Activated CD4-positive, alpha-beta memory T cell treated with anti-CD3 and anti-CD28 coated beads for 36 hours (primary cell): ENCODE results near the gene C6orf132. TPM values are rescaled to one million over a fixed set of nuclear protein-coding genes. Genes with fewer than 3 reads are reported as not detected.

Source experiments
- CTCF ChIA-PET: fragments of 350-600 bp; sonication (Branson Sonifier 250); formaldehyde crosslinking; loops from one replicate; lab custom pipeline; 2021; ENCODE audit warnings: antibody characterized with exemption, inconsistent platforms; lab: Charles Lee
- POLR2A ChIA-PET: fragments of 350-600 bp; sonication (Branson Sonifier 250); formaldehyde crosslinking; loops from one replicate; lab custom pipeline; 2021; ENCODE audit warnings: antibody characterized with exemption; lab: Charles Lee
- DNase-seq: peaks from one replicate; pipeline ENCODE4 v3.0.0-alpha.2; 2020
- H3K27ac Mint-ChIP-seq: one replicate; pipeline ENCODE4 v1.8.0; 2021; ENCODE audit warnings: mixed read lengths
- H3K27me3 Mint-ChIP-seq: one replicate; pipeline ENCODE4 v1.8.0; 2021; ENCODE audit warnings: mixed read lengths
- H3K36me3 Mint-ChIP-seq: one replicate; pipeline ENCODE4 v1.8.0; 2021; ENCODE audit warnings: mixed read lengths
- H3K4me1 Mint-ChIP-seq: one replicate; pipeline ENCODE4 v1.8.0; 2021; ENCODE audit warnings: low read depth, mixed read lengths
- H3K4me3 Mint-ChIP-seq: one replicate; pipeline ENCODE4 v1.8.0; 2021; ENCODE audit warnings: mild to moderate bottlenecking, mixed read lengths
- H3K9me3 Mint-ChIP-seq: one replicate; pipeline ENCODE4 v1.8.0; 2021; ENCODE audit warnings: mixed read lengths
- intact Hi-C: fragments of 100-400 bp; cut with micrococcal nuclease; formaldehyde crosslinking; loops from one replicate; pipeline ENCODE4 v1.15.1; 2023
- total RNA-seq, 2 experiments: library from RNA; stranded (reverse); gene quantifications; one replicate each; pipeline ENCODE4 v1.2.3, GENCODE V29; 2021

The C6orf132 gene
- under 1 TPM; 0.22 to 0.29 TPM for total RNA-seq

DNA sequence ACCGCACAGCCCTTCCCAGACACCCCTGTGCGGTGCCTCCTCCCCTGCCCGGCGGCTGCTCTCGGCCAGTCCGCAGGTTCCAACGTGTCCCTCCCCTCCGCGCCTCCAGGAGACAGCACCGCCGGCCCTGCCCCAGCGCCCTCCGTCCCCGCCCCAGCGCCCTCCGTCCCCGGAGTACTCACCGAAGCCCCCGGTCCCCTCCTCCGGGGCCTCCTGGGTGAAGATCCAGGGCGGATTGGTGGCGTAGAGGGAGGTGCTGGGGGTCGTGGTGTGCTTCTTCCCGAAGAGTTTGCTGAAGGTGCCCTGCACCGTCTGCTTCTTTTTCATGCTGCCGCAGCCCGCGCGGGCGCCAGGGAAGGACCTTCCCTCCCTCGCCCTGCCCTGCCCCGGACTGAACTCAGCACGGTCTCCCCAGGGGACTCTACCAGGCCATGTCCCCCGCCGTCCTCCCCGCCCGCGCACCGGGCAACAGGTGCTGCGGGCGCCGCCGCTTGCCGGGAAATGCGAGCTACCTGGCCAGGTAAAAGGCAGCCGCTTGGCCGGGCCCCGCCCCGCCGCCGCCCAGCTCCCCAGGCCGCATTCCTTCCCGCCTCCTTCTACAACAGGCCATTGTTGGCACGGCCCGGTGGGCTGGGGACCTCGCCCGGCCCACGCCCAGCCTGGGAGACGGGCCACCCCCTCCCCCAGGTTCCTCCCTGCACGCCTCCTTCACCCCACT lies at the start of gene C6orf132:
C6orf132 (minus strand) TSS at position 503 of the 718 bp plus-strand sequence; CDS start at position 327, 176 bp downstream.
- peaks cover 4% of the 10 kb centered on the region for H3K4me1 Mint-ChIP-seq
- ChIA-PET POLR2A (interaction anchor here (0.6 kb wide), 1 partner anchor 477 kb away, joined by 3 read pairs; no protein-coding TSS in a partner anchor), CTCF (no interaction called here)
- no peaks in the 10 kb centered on the region for H3K9me3 Mint-ChIP-seq
- intact Hi-C loops = no loop called here
- no peak within 1 kb of the TSS for H3K27ac Mint-ChIP-seq
- peaks cover 28% of the 10 kb centered on the region for H3K27me3 Mint-ChIP-seq
- DNase-seq = no peak
- H3K36me3 Mint-ChIP-seq = no peaks in the 10 kb centered on the region
- peak within 1 kb of the TSS; percentile 40 for H3K4me3 Mint-ChIP-seq

- H3K27ac Mint-ChIP-seq = no peak overlapping the region
- intact Hi-C loops = no loop called here
- POLR2A ChIA-PET = no interaction called here
Observed at GRCh38 chr6:42190554-42191183, 48.2 kb upstream of the C6orf132 start.

DNA sequence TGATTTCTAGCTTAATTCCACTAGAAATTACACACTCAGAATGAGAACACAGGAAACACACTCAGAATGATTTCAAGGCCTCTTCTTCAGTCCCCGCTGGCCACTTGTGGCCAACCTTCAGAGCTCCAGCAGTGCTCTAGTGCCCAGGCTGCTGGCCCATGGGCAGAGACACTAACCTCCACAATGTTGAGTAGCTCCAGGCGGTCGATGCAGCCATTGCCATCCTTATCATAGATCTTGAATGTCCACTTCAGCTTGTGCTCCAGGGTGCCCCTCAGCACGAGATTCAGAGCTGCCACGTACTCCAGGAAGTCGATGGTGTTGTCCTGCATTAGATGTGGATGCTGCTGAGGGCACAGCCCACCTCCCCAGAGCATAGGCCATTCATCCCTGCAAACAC lies 46.0 kb upstream of the C6orf132 start:
- H3K4me3 Mint-ChIP-seq = no peak overlapping the region
- H3K36me3 Mint-ChIP-seq = no peaks in the 10 kb centered on the region
- ChIA-PET POLR2A (interaction anchor here (0.8 kb wide), 1 partner anchor 9 kb away, joined by 3 read pairs; no protein-coding TSS in a partner anchor), CTCF (interaction anchor here (1.2 kb wide), 1 partner anchor 359 kb away, joined by 6 read pairs; no protein-coding TSS in a partner anchor)
- H3K27ac Mint-ChIP-seq = no peak overlapping the region
- H3K4me1 Mint-ChIP-seq = no peaks in the 10 kb centered on the region
- no peak for DNase-seq
- H3K9me3 Mint-ChIP-seq = no peaks in the 10 kb centered on the region
- intact Hi-C loops = no loop called here
- no peaks in the 10 kb centered on the region for H3K27me3 Mint-ChIP-seq

More at GRCh38 chr6:42190554-42191183, 48.2 kb upstream of the C6orf132 start:
- Mint-ChIP-seq H3K36me3 (no peaks in the 10 kb centered on the region), H3K9me3 (no peaks in the 10 kb centered on the region), H3K27me3 (no peaks in the 10 kb centered on the region), H3K4me3 (no peak overlapping the region), H3K4me1 (no peaks in the 10 kb centered on the region)
- CTCF ChIA-PET = interaction anchor here (2.0 kb wide), 1 partner anchor 24 kb away, joined by 7 read pairs; no protein-coding TSS in a partner anchor
- DNase-seq = no peak

GRCh38 chr6:42185597-42185996 lies 43.2 kb upstream of the C6orf132 start:
- H3K4me3 Mint-ChIP-seq = no peak overlapping the region
- H3K27ac Mint-ChIP-seq = no peak overlapping the region
- no peaks in the 10 kb centered on the region for H3K36me3 Mint-ChIP-seq
- no peaks in the 10 kb centered on the region for H3K9me3 Mint-ChIP-seq
- intact Hi-C loops = no loop called here
- CTCF ChIA-PET = interaction anchor here (1.0 to 1.1 kb wide), 2 partner anchors 17 to 362 kb away, joined by 3 to 4 read pairs; no protein-coding TSS in a partner anchor
- no peaks in the 10 kb centered on the region for H3K27me3 Mint-ChIP-seq
- no peaks in the 10 kb centered on the region for H3K4me1 Mint-ChIP-seq
- no peak for DNase-seq
- POLR2A ChIA-PET = interaction anchor here (0.6 kb wide), 1 partner anchor 187 kb away, joined by 3 read pairs; no protein-coding TSS in a partner anchor

DNA sequence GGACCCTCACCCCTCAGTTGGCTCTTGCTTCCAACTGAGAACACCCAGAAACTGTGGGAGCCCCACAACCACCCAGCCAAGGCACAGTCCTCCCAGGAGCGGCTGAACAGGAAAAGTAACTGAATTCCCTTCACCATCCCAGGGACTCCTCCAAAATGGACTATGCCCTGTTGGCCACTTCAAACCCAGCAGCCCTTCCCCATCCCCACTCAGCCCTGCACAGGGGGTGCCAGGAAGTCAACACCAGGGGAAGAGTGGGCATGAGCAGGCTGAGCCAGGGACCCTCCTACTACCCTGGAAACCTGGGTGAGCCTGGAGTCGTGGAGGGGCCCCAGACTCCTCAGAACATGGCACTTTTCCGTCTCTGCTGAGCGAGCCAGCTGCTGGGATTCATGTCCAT lies 42.1 kb upstream of the C6orf132 start:
- Mint-ChIP-seq H3K36me3 (no peaks in the 10 kb centered on the region), H3K27me3 (peaks cover 2% of the 10 kb centered on the region), H3K4me3 (no peak overlapping the region), H3K4me1 (peaks cover 5% of the 10 kb centered on the region), H3K27ac (no peak overlapping the region), H3K9me3 (no peaks in the 10 kb centered on the region)
- no peak for DNase-seq
- ChIA-PET POLR2A (no interaction called here), CTCF (interaction anchor here (1.1 kb wide), 1 partner anchor 363 kb away, joined by 4 read pairs; no protein-coding TSS in a partner anchor)
- intact Hi-C loops = no loop called here

DNA sequence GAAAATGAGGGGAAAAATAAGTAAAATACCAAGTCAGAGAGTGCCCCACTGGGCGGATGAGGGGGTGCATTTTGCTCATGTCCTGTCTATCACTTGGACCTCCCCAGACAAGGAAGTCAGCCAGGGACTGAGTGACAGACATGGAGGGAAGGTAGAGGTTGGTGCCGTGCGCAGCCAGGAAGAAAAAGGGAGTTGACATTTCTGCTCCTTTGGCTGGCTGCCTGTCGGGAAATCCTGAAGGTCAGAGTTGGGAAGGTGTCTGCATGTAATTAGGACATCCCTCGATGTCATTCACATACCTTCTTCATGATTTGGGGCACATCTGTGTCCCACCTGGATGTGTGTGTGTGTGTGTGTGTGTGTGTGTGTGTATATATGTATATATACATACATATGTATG lies 39.7 kb upstream of the C6orf132 start:
- CTCF ChIA-PET = no interaction called here
- intact Hi-C loops = no loop called here
- Mint-ChIP-seq H3K4me1 (peaks cover 5% of the 10 kb centered on the region), H3K4me3 (no peak overlapping the region), H3K27me3 (peaks cover 2% of the 10 kb centered on the region), H3K9me3 (no peaks in the 10 kb centered on the region), H3K27ac (no peak overlapping the region), H3K36me3 (no peaks in the 10 kb centered on the region)
- no peak for DNase-seq
- POLR2A ChIA-PET = interaction anchor here (0.6 kb wide), 1 partner anchor 276 kb away, joined by 3 read pairs; no protein-coding TSS in a partner anchor

DNA sequence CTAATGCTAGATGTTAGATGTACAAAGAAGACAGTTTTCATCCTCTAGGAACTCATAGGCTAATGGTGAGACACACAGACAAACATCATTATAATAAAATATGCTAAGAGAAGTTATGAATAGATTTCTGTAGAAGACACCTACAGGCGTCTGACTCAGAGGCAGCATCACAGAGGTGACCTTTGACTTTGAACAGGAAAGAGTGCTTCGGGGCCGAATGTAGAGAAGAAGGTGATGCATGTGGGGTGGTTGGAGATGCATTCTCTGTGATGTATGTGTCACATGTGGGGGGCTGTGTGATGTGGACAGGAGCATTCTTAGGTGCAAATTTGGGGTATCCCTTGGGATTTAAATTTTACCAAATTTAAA lies 37.5 kb upstream of the C6orf132 start:
- intact Hi-C loops = no loop called here
- ChIA-PET CTCF (interaction anchor here (1.3 kb wide), 1 partner anchor 76 kb away, joined by 3 read pairs; no protein-coding TSS in a partner anchor), POLR2A (interaction anchor here (0.7 kb wide), 1 partner anchor 8 kb away, joined by 3 read pairs; no protein-coding TSS in a partner anchor)
- DNase-seq = peak; percentile 49
- peaks cover 2% of the 10 kb centered on the region for H3K27me3 Mint-ChIP-seq
- H3K27ac Mint-ChIP-seq = no peak overlapping the region
- H3K4me3 Mint-ChIP-seq = no peak overlapping the region
- peaks cover 5% of the 10 kb centered on the region for H3K4me1 Mint-ChIP-seq
- no peaks in the 10 kb centered on the region for H3K9me3 Mint-ChIP-seq
- no peaks in the 10 kb centered on the region for H3K36me3 Mint-ChIP-seq

DNA sequence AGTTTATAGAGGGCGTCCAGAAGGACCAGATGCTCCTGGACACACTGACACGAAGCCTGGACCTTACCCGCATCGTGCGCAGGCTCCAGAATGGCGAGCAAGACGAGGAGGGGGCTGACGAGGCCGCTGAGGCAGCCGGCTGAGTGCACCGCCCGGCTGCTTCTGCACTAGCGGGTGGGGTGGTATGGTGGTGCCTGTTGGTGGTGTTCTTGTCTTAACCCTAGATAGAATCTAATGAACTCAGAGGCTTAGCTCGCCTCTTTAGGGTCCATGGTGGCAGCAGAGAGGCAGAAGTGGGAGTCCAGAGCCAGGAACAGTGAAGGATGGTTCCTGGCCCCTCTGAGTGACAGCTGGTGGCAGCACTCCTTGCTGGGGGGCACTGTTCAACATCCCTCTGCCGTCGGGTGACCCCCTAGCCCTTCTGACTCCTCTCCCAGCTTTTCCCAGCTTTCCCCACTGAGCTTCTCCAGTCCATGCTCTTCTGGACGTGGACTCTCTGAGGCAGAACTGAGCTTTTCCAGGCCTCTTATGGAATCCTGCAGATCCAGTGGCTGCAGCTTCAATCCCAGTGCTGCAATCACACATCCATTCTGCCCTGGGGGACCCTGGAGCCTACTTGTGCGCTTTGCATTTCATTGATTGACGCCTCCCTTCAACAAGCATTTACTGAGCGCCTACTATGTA lies 37.0 kb upstream of the C6orf132 start:
- Mint-ChIP-seq H3K4me3 (no peak overlapping the region), H3K9me3 (no peaks in the 10 kb centered on the region), H3K4me1 (peaks cover 5% of the 10 kb centered on the region), H3K27ac (no peak overlapping the region), H3K27me3 (peaks cover 2% of the 10 kb centered on the region), H3K36me3 (no peaks in the 10 kb centered on the region)
- intact Hi-C loops = no loop called here
- ChIA-PET CTCF (interaction anchor here (1.3 kb wide), 2 partner anchors 75 to 368 kb away, joined by 3 read pairs; no protein-coding TSS in a partner anchor), POLR2A (interaction anchor here (0.7 kb wide), 1 partner anchor 8 kb away, joined by 3 read pairs; no protein-coding TSS in a partner anchor)
- no peak for DNase-seq

- peak; percentile 22 for DNase-seq
- Mint-ChIP-seq H3K4me1 (peaks cover 5% of the 10 kb centered on the region), H3K27ac (no peak overlapping the region), H3K36me3 (no peaks in the 10 kb centered on the region), H3K27me3 (peaks cover 2% of the 10 kb centered on the region), H3K9me3 (no peaks in the 10 kb centered on the region), H3K4me3 (no peak overlapping the region)
- intact Hi-C loops = no loop called here
- POLR2A ChIA-PET = no interaction called here
- CTCF ChIA-PET = interaction anchor here (0.9 to 1.6 kb wide), 4 partner anchors 8 to 369 kb away, joined by 3 read pairs; no protein-coding TSS in a partner anchor
Observed at GRCh38 chr6:42177514-42178364, 35.3 kb upstream of the C6orf132 start.

DNA sequence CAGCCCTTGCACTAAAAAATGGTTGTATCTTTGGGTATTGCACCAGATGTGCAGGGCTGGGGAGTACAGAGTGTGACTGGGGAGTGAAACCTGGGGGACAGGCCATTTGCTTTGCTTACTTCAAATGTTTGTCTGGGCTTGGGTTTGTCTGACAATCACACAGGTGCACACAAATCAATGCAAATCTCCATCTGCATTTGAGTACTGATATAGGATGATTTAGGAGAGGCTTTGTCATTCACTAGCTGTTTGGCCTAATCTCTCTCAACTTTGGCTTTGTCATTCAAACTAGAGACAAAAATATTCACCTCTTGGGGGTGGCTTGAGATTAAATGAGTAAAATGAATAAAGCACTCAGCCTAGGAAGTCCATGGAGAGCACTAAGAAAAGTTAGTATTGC lies 34.6 kb upstream of the C6orf132 start:
- CTCF ChIA-PET = interaction anchor here (1.6 kb wide), 1 partner anchor 40 kb away, joined by 3 read pairs; no protein-coding TSS in a partner anchor
- peaks cover 5% of the 10 kb centered on the region for H3K4me1 Mint-ChIP-seq
- POLR2A ChIA-PET = no interaction called here
- H3K27me3 Mint-ChIP-seq = peaks cover 2% of the 10 kb centered on the region
- no peak overlapping the region for H3K4me3 Mint-ChIP-seq
- H3K36me3 Mint-ChIP-seq = no peaks in the 10 kb centered on the region
- H3K27ac Mint-ChIP-seq = no peak overlapping the region
- H3K9me3 Mint-ChIP-seq = no peaks in the 10 kb centered on the region
- intact Hi-C loops = no loop called here
- no peak for DNase-seq

DNA sequence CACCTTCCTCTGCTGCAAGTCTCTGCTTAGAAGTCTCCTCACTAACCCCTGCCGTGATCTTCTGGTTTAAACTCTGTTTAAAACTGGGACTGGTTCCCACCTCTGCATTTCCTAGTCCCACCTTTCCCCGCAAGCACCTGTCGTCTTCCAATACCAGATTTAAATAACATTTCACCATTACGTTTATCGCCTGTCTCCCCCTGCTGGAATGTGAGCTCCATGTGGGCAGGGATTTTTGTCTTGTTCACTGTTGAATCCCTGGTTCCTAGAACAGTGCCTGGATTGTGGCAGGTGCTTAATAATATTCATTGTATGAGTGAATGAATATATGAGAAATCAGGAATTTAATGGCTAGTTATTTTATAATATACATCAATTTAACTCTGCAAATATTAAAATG lies 33.4 kb upstream of the C6orf132 start:
- intact Hi-C loops = no loop called here
- DNase-seq = no peak
- Mint-ChIP-seq H3K27ac (no peak overlapping the region), H3K4me3 (no peak overlapping the region), H3K4me1 (peaks cover 5% of the 10 kb centered on the region), H3K9me3 (no peaks in the 10 kb centered on the region), H3K36me3 (no peaks in the 10 kb centered on the region), H3K27me3 (peaks cover 2% of the 10 kb centered on the region)
- POLR2A ChIA-PET = no interaction called here
- CTCF ChIA-PET = interaction anchor here (0.7 to 1.6 kb wide), 3 partner anchors 19 to 71 kb away, joined by 3 read pairs; no protein-coding TSS in a partner anchor
